Measurements from ENCODE around the gene LETM1. TPM values are rescaled to one million over a fixed set of nuclear protein-coding genes. Genes with fewer than 3 reads are reported as not detected.

The LETM1 gene
- total and polyA plus RNA-seq, 4 donors = 12.2 to 46.9 (median 24.1) TPM

DNA sequence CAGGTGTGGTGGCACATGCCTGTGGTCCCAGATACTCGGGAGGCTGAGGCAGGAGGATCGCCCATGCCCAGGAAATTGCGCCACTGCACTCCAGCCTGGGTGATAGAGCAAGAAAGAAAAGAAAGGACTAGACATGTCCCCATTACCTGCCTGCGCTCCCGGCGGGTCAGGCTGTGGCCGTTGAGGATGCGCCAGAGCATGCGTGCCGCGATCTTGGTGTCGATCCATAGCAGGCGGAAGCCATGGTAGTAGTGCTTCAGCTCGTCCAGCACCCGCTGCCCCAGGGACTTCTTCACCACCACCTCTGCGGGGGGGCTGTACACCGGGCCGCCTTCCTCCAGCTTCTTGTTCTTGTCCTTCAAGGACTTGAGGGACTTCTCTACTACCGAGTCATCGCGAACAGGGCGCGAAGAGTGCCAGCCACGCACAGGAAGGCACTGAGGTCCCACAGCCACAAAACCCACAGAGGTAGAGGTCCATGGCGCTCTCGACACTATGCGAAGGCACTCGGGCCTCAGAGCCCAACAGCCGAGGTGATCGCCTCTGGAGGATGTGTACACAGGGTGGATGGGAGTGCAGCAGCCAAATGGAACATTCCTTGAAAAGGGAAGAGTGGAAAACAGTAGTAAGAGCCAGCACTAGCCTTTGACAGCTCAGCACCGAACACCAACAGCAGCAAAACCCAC lies 14.6 kb downstream of the LETM1 start (continued):
- TF ChIP-seq CTCF (IDR thresholded peaks at IDR 0.05; ENCODE audit: low read depth, low read length, missing input control) (no peak), HNF4A (conservative IDR thresholded peaks at IDR 0.05) (no peak), FOXA1 (IDR thresholded peaks at IDR 0.05) (no peak), TAF1 (conservative IDR thresholded peaks at IDR 0.05) (no peak), YY1 (IDR thresholded peaks at IDR 0.05) (no peak)

DNA sequence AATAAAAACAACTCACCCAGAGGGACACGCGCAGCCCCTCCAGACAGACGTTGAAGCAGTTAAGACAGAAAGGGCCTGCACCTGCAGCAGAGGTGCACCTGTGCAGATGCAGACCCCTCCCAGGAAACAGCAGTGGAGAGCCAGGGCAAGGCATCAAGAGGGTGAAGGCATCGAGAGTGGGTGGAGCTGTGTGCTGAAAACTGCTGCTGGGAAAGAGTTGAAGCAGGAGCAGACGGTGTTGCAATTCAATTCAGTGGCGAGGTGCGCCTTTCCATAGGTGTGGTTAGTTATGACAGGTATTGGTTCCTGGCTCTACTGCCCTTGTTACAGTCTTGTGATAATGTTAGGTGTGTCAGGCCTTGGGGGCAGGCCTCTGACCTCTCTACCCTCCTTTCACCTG lies 16.7 kb downstream of the LETM1 start:
- H3K4me3 ChIP-seq (ENCODE audit: low read depth in 1 of 3, low read length in 3 of 3) = no peak overlapping the region
- no peak overlapping the region for H3K9ac ChIP-seq (ENCODE audit: low read depth in 1 of 2, low read length in 2 of 2)
- peaks cover 23 to 62% (median 38%) of the 10 kb centered on the region in 4 donors for H3K36me3 ChIP-seq (ENCODE audit: control insufficient read depth in 4 of 4, insufficient read depth in 3 of 4, low read depth in 1 of 4, low read length in 3 of 4)
- no peaks in the 10 kb centered on the region for H3K9me3 ChIP-seq (ENCODE audit: control insufficient read depth in 4 of 4, low read length in 3 of 4)
- TF ChIP-seq CTCF (IDR thresholded peaks at IDR 0.05; ENCODE audit: low read depth, low read length, missing input control) = no peak
- TF ChIP-seq REST (IDR thresholded peaks at IDR 0.05) = no peak
- no peak for TF ChIP-seq HNF4A (conservative IDR thresholded peaks at IDR 0.05)
- no peak for TF ChIP-seq YY1 (IDR thresholded peaks at IDR 0.05)
- TF ChIP-seq MAX (IDR thresholded peaks at IDR 0.05) = no peak
- no peak for TF ChIP-seq EGR1 (IDR thresholded peaks at IDR 0.05; ENCODE audit: low read depth in 2 of 2)
- TF ChIP-seq RXRA (IDR thresholded peaks at IDR 0.05) = no peak
- no peak for TF ChIP-seq GABPA (IDR thresholded peaks at IDR 0.05 in 1 of 2, conservative IDR thresholded peaks at IDR 0.05 in 1 of 2)
- no peak for TF ChIP-seq JUND (IDR thresholded peaks at IDR 0.05)
- no peak for TF ChIP-seq RAD21 (IDR thresholded peaks at IDR 0.05)
- TF ChIP-seq NR2F2 (IDR thresholded peaks at IDR 0.05) = no peak
- TF ChIP-seq ZBTB33 (IDR thresholded peaks at IDR 0.05) = no peak
- TF ChIP-seq HNF4G (IDR thresholded peaks at IDR 0.05) = no peak
- TF ChIP-seq TAF1 (conservative IDR thresholded peaks at IDR 0.05) = no peak
- no peak for TF ChIP-seq SP1 (IDR thresholded peaks at IDR 0.05)
- no peak for TF ChIP-seq FOXA1 (IDR thresholded peaks at IDR 0.05)
- no peak for TF ChIP-seq FOXA2 (IDR thresholded peaks at IDR 0.05)
- no peak for TF ChIP-seq ATF3 (IDR thresholded peaks at IDR 0.05)
- H3K27ac ChIP-seq (ENCODE audit: low read depth in 1 of 2, low read length in 2 of 2) = no peak overlapping the region
- H3K4me1 ChIP-seq (ENCODE audit: control insufficient read depth in 4 of 4, insufficient read depth in 4 of 4, low read length in 3 of 4) = no peaks in the 10 kb centered on the region
- WGBS = 88% methylated on average over 7 of the region's 7 CpGs
- H3K27me3 ChIP-seq (ENCODE audit: control insufficient read depth in 4 of 4, insufficient read depth in 4 of 4, low read length in 3 of 4) = no peaks in the 10 kb centered on the region
- no peak for DNase-seq (ENCODE audit: low spot score)

Measured in liver (tissue), 9 donors.